ENCODE data around the gene PLPP4. TPM values are rescaled to one million over a fixed set of nuclear protein-coding genes. Genes with fewer than 3 reads are reported as not detected.

Gene PLPP4
- total and polyA plus RNA-seq, 2 donors (not counting 3 experiments of a cell fraction or from before 2014, with no cell fraction given): 15.5 to 36.4 TPM

GRCh38 chr10:120630266-120630665 is 173.2 kb downstream of the PLPP4 start:
- Histone ChIP-seq H3K79me2 (ENCODE audit: control insufficient read depth, insufficient read depth, low read length) (no peaks in the 10 kb centered on the region), H3K27me3 (ENCODE audit: control insufficient read depth in 2 of 2, insufficient read depth in 2 of 2, low read length in 2 of 2) (no peaks in the 10 kb centered on the region), H3K4me2 (ENCODE audit: insufficient read depth, low read length) (no peak overlapping the region), H3K9me3 (replicated peaks; ENCODE audit: control insufficient read depth, insufficient read depth, low read length) (no peaks in the 10 kb centered on the region), H4K20me1 (replicated peaks; ENCODE audit: control insufficient read depth, extremely low read depth, insufficient read depth, low read length) (no peaks in the 10 kb centered on the region), H3K27ac (ENCODE audit: insufficient read depth, low read depth, low read length) (no peak overlapping the region), H2AFZ (ENCODE audit: low read depth, low read length) (no peak overlapping the region), H3K9ac (replicated peaks; ENCODE audit: extremely low read depth, insufficient read depth, low read length) (no peak overlapping the region), H3K4me1 (ENCODE audit: control insufficient read depth, extremely low read depth, insufficient read depth, low read length) (peaks cover 38% of the 10 kb centered on the region), H3K36me3 (ENCODE audit: control insufficient read depth in 2 of 2, extremely low read depth in 1 of 2, insufficient read depth in 2 of 2, low read length in 2 of 2) (no peaks in the 10 kb centered on the region), H3K9me1 (replicated peaks; ENCODE audit: control insufficient read depth, extremely low read depth, insufficient read depth, low read length) (no peaks in the 10 kb centered on the region), H3K4me3 (replicated peaks in 1 of 3; ENCODE audit: insufficient read depth in 1 of 3, low read depth in 1 of 3, low read length in 3 of 3) (no peak overlapping the region)
- TF ChIP-seq POLR2AphosphoS5 (IDR thresholded peaks at IDR 0.05; ENCODE audit: insufficient read depth, low read depth, low read length) (no peak), MYC (IDR thresholded peaks at IDR 0.05; ENCODE audit: low read depth, low read length) (no peak), GATA2 (IDR thresholded peaks at IDR 0.05; ENCODE audit: insufficient read depth, insufficient read length, low read depth, low read length) (no peak), FOS (IDR thresholded peaks at IDR 0.05; ENCODE audit: borderline replicate concordance, insufficient read depth, low read length) (no peak), POLR2A (IDR thresholded peaks at IDR 0.05; ENCODE audit: low read depth, low read length) (no peak), JUN (IDR thresholded peaks at IDR 0.05; ENCODE audit: borderline replicate concordance, insufficient read depth, insufficient read length, low read depth) (no peak), CTCF (IDR thresholded peaks at IDR 0.05; ENCODE audit: extremely low read depth in 1 of 2, insufficient read depth in 1 of 2, low read depth in 1 of 2, low read length in 2 of 2) (no peak), MAX (IDR thresholded peaks at IDR 0.05; ENCODE audit: insufficient read depth, insufficient read length) (no peak), EZH2 (IDR thresholded peaks at IDR 0.05; ENCODE audit: borderline replicate concordance, low read depth, low read length, severe bottlenecking) (no peak)
- DNase-seq (ENCODE audit: low read depth, low spot score): no peak
- intact Hi-C loops (cut with micrococcal nuclease): no loop called here
- POLR2A ChIA-PET: no interaction called here
- dilution Hi-C loops (cut with MboI; ENCODE audit: extremely low pct_ligation_motif_present, low sequenced_read_pairs): no loop called here
- no TSS peak for BruUV-seq (replicated peaks)
- CTCF ChIA-PET: interaction anchor here (1.1 kb wide), 1 partner anchor 12 kb away, joined by 3 read pairs; no protein-coding TSS in a partner anchor
- no peak for FAIRE-seq
